ENCODE results near the gene STAC3. TPM values are rescaled to one million over a fixed set of nuclear protein-coding genes. Genes with fewer than 3 reads are reported as not detected.
"Not testable (repeated sequence)": the region's sequence is repeated elsewhere in the genome, so short reads cannot be mapped to it uniquely, and the experiment has no call there.

The STAC3 gene
- total RNA-seq = 10 to 100 TPM in 1 of 2 donors, 1 to 10 TPM in 1; 4.8 to 20.9 TPM

- no peaks in the 10 kb centered on the region for H3K9me3 ChIP-seq
- 85% methylated on average over 7 of the region's 7 CpGs for WGBS
- H3K36me3 ChIP-seq = peaks cover 5 to 6% of the 10 kb centered on the region in 2 donors
- DNase-seq (ENCODE audit: low spot score) = no peak
- intact Hi-C loops (cut with DNase I) = no loop called here
- H3K4me3 ChIP-seq = no peak within 1 kb of the TSS
- no peak within 1 kb of the TSS for H3K27ac ChIP-seq
- H3K4me1 ChIP-seq (replicated peaks) = no peaks in the 10 kb centered on the region
- TF ChIP-seq POLR2A (IDR thresholded peaks at IDR 0.05) (no peak), CTCF (IDR thresholded peaks at IDR 0.05) (no peak), POLR2AphosphoS5 (IDR thresholded peaks at IDR 0.05) (no peak)
- H3K27me3 ChIP-seq (replicated peaks; ENCODE audit: insufficient read depth) = no peaks in the 10 kb centered on the region
These were observed at the start of gene STAC3 for GRCh38 chr12:57250956-57251355. Gene STAC3 (minus strand): TSS chr12:57251187. CDS start chr12:57249636, 1,551 bp downstream.

GRCh38 chr12:57299514-57300016 is 48.6 kb upstream of the STAC3 start:
- Histone ChIP-seq H3K4me3 (peak overlapping the region in 1 of 2 donors; percentile 1), H3K9me3 (no peaks in the 10 kb centered on the region), H3K36me3 (no peaks in the 10 kb centered on the region), H3K27ac (peak overlapping the region; percentile 7 to 67), H3K4me1 (replicated peaks) (peaks cover 7% of the 10 kb centered on the region), H3K27me3 (replicated peaks; ENCODE audit: insufficient read depth) (no peaks in the 10 kb centered on the region)
- 19% methylated on average over 1 of the region's 1 CpG for WGBS
- TF ChIP-seq POLR2A (IDR thresholded peaks at IDR 0.05) (no peak), CTCF (IDR thresholded peaks at IDR 0.05) (peak in 3 of 4 experiments; percentile 13 to 26 (median 23)), POLR2AphosphoS5 (IDR thresholded peaks at IDR 0.05) (peak; percentile 66)
- intact Hi-C loops (cut with DNase I) = no loop called here
- peak; percentile 55 for DNase-seq (ENCODE audit: low spot score)

- H3K27me3 ChIP-seq (replicated peaks; ENCODE audit: insufficient read depth) = no peaks in the 10 kb centered on the region
- no peak overlapping the region for H3K27ac ChIP-seq
- TF ChIP-seq POLR2A (IDR thresholded peaks at IDR 0.05) (no peak), CTCF (IDR thresholded peaks at IDR 0.05) (no peak), POLR2AphosphoS5 (IDR thresholded peaks at IDR 0.05) (no peak)
- no peaks in the 10 kb centered on the region for H3K36me3 ChIP-seq
- no peak overlapping the region for H3K4me3 ChIP-seq
- WGBS = 97% methylated on average over 4 of the region's 4 CpGs
- peaks cover 7% of the 10 kb centered on the region for H3K4me1 ChIP-seq (replicated peaks)
- intact Hi-C loops (cut with DNase I) = no loop called here
- no peak for DNase-seq (ENCODE audit: low spot score)
- H3K9me3 ChIP-seq = no peaks in the 10 kb centered on the region
These were observed 45.3 kb upstream of the STAC3 start for GRCh38 chr12:57296291-57296690.

DNA sequence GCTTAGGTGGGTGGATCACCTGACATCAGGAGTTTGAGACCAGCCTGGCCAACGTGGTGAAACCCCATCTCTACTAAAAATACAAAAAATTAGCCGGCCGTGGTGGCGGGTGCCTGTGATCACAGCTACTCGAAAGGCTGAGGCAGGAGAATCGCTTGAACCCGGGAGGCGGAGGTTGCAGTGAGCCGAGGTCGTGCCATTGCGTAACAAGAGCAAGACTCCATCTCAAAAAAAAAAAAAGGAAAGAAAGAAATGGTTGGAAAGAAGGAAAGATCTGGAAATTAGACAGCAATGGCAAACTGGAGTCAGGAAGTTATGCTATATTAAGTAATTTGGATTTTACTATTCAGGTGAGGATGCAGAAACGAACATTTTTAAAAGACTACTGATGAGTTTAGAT is 31.1 kb upstream of the STAC3 start:
- intact Hi-C loops (cut with DNase I); DNase-seq (ENCODE audit: low spot score); H3K27me3 ChIP-seq (replicated peaks; ENCODE audit: insufficient read depth); H3K36me3 ChIP-seq; H3K9me3 ChIP-seq; H3K4me3 ChIP-seq: not testable (repeated sequence)
- WGBS = 91% methylated on average over 12 of the region's 12 CpGs
- Histone ChIP-seq H3K27ac (peak overlapping the region in 1 of 2 donors; percentile 82), H3K4me1 (replicated peaks) (peaks cover 12% of the 10 kb centered on the region)

GRCh38 chr12:57280211-57281062 is 29.4 kb upstream of the STAC3 start:
- no peaks in the 10 kb centered on the region for H3K27me3 ChIP-seq (replicated peaks; ENCODE audit: insufficient read depth)
- no peaks in the 10 kb centered on the region for H3K9me3 ChIP-seq
- DNase-seq (ENCODE audit: low spot score) = peak; percentile 56
- no peak overlapping the region for H3K4me3 ChIP-seq
- TF ChIP-seq CTCF (IDR thresholded peaks at IDR 0.05) = no peak
- peak; percentile 62 for TF ChIP-seq POLR2AphosphoS5 (IDR thresholded peaks at IDR 0.05)
- TF ChIP-seq POLR2A (IDR thresholded peaks at IDR 0.05) = peak; percentile 11
- 51% methylated on average over 9 of the region's 9 CpGs for WGBS
- peak overlapping the region; percentile 38 to 82 for H3K27ac ChIP-seq
- H3K36me3 ChIP-seq = peaks cover 0 to 2% of the 10 kb centered on the region in 2 donors
- intact Hi-C loops (cut with DNase I) = no loop called here
- peaks cover 12% of the 10 kb centered on the region for H3K4me1 ChIP-seq (replicated peaks)

Data from prostate gland (tissue), 2 donors.